HG03378 (cell line): ENCODE data around the gene KIAA1210.

Source experiments
- ATAC-seq: cut with Tn5 transposase; IDR thresholded peaks from one replicate; pipeline ENCODE4 v1.9.1; 2021; ENCODE audit warnings: mild to moderate bottlenecking, moderate library complexity; ENCODE audit not compliant: unreplicated experiment

Gene KIAA1210

DNA sequence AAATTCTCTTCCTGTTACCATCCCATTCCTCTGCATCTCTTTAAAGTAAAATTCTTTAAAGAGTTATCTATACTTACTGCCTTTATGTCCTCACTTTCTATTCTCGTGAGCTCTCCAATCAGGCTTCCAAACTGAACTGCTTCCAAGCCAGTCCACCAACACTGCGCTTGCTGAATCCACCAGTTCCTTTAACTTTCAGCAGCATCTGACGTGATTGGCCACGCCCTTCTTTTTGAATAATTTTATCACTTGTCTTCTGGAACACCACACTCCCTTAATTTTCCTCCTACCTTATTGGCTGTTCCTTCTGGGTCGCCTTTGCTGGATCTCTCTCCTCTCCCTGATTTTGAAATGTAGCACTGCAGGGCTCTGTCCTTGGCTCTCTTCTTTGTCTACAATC, at the start of gene KIAA1210:
KIAA1210 (minus strand) TSS at position 163 of the 400 bp plus-strand sequence. CDS start 4,170 bp downstream, outside the sequence.
- ATAC-seq, result no peak

DNA sequence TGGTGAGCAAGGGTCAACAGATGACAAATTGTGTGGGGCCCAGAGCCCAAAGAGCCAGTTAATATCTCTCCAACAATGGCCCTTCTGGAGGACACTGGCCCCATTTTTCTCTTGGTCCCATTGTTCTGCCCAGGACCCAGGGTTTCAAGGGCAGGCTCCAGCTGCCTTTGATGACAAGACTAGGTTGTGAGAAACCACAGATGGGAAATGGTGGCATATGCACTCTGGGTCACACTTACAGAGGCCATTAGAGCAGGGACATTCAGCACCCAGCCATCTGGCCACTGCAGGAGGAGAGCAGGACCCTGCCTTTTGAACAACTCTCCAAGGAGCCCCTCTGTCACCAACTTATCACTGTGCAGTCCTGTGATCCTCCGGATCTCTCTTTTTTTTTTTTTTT, 49.7 kb upstream of the KIAA1210 start:
- ATAC-seq, result no peak

DNA sequence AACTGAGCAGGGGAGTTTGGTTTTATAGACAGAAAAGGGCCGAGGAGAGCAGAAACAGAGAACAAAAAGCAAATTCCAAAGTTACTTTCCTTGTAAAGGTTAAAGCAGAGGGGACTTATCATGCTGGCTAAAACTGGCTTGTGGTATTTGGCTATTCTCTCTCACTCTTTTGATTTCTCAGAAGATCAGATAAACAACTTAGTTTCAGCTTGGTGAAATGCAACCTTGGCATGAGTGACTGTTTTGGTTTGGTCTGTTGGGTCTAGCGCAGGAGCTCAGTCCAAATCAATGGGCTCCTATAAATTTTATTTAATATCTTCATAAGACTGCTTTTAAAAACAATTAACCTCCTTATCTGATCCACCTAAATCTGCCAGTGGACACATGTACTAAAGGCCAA, 47.3 kb upstream of the KIAA1210 start:
- ATAC-seq, result no peak

DNA sequence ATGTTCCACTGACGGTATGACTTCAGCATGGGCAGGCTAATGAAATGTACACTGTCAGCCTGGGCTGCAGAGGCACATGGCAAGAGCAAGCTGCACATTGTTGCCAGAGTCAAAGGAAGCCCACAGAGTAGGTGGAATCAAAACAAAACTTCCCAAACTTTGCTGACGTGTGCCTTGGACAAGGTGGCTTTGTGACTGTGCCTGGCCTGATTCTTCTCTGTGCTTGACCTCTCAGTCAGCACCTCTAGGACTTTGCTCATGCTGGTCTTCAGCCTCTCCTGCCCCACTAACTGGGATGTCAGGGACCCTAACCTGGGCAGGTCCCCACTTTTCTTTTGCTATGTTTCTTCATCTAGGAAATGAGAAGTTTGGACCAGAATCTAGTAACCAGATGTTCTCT, 40.5 kb upstream of the KIAA1210 start:
- ATAC-seq, result no peak

DNA sequence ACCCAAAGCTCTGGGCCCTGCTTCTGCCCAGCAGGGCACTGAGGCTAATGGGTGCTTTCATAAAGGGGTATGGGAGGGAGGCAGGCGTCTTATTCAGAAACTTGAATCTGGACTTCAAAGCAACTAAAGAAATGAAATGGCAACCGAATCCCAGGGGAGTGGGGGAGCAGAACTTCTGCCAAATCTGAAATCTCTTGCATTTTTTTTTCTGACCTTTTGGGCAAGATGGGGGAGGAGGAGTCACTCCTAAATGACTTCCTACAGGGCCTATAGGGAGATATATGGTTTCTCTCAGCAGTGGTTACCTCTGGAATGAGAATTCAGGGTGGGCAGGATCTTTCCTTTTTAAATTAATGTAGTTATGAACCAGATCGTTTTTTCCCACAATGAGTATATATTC, 30.6 kb upstream of the KIAA1210 start:
- no peak for ATAC-seq

DNA sequence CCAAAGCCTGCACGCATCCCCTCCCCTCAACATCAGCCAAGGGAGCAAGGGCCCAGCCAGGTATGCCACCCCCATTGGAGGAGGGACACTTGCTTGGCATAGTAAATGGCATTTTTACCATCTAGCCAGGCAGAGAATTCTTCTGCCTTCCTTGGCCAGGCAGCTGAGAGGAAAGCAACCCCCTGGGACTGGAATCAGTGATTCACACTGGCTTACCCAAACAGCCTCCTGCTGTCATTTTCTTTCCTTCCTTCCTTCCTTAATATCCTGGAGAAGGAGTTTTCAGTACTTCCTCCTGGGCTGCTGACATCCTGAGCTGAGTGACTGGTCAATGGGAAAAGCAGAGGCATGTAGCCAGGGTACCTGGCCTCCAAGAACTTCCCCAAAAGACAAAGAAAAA, 28.6 kb upstream of the KIAA1210 start:
- no peak for ATAC-seq

DNA sequence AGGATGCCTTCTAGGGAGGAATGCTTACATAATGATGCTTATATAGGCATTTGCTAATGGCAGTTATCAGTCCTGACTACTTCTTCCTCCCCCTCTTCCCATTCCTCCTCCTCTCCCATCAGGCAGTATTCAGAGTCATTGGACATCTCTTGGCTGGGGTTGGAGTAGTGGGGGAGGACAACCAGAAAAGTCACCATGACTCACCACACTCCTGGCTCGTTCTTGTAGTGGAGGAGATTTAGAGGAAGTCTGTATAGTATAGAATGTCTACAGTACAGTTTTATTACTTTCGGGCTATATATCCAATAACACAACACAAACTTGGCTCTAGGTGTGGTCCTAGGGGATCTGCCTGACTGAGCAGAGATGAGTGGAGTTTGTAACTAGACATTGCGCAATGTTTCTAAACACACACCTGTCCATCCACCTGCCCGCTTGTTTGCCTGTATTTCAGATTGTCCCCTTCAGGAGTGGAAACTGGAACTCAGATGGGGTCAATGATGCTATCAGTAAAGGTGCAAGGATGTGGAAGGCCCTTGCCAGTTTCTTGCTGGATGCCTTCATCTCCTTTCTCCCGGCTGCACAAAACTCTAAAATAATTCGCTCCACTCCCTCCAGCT, 27.9 kb upstream of the KIAA1210 start:
- no peak for ATAC-seq

DNA sequence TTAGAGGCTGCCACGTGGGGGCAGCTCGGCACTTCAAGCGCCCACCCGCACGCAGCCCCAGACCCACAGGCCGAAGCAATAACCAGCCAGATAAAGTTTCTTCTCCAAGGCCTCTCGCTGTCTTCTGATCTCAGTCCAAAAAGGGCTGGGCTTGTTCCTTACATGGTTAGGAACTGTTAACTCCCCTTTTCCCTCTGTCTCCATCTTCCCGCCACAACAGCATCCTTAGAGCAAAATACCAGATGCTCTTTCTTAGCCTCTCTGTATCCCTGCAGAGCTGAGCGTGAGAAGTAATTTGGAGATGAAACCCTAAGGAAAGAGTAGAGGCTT, 23.4 kb upstream of the KIAA1210 start:
- ATAC-seq, result no peak

DNA sequence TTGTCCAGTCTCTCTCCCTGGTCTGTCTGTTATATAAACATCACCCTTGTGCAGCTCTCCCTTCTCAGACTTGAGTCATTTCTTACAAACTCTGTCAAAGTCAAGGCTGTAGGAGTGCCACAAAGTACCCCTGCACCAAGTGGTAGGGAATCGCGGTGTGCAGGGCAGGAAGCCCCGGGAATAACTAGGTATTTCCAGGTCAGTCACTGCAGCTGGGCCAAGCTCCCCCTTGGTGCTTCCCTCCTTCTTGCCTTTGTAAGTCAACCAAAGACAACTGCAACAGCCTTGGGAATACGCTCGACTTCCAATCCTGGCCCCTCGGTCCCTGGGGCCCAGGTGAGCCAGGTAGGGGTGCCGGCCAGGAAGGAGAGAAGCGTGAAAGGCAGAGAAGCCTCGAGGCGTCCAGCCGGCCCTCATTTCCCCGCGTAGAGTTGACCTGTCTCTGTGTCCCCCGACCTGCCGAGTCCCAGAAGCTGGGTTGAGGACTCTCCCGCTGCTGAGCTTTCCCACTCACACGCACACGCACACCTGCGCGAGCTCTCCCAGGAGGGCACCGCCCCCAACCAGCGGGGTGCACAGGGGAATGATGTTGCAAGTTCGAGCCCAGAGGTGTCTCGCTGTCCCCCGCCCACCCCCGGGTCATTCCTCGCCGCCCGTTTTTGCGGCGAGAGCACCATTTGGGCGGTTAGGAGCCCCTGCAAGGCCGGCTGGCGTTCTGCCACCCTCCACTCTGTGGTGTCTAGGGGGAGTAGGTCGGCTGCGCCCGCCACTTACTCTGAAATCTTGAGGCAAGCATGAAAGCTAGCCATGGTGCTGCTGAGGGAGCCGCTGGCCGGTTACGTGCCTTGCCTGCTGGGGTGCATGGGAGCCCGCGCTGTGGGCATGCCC, 22.8 kb upstream of the KIAA1210 start:
- ATAC-seq, result no peak

DNA sequence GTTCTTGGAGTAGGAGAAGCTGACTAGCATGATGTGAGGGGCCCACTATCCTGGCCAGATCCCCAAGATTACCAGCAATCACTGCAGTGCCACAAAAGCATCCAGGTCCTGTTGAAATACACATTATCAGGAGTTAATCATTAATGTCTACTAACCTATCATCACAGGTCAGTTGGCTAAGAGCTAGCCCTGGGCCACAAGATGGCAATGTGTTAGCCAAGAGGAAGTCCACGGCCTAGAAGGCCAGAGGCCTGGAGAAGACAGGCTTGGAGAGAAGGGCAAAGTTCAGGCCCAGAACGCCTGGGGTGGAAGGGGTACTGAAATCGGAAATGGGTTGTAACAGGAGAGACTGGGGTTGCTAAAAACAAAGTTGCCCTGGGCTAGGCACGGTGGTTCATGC, 19.9 kb upstream of the KIAA1210 start:
- no peak for ATAC-seq

DNA sequence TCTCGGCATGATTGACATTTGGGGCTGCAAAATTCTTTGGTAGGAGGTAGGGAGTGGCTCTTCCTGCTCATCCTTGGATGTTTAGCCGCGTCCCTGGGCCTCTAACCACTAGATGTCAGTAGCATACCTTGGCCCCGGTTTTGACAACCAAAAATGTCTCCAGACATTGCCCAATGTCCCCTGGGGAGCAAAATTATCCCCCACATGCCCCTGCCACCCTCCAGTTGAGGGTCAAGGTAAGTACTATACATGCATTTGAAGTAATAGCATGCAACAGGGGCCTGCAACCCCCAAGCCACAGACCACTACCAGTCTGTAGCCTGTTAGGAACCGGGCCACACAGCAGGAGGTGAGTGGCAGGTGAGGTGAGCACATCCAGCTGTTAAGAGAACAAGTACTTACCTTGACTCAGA, 17.6 kb upstream of the KIAA1210 start:
- ATAC-seq, result no peak

DNA sequence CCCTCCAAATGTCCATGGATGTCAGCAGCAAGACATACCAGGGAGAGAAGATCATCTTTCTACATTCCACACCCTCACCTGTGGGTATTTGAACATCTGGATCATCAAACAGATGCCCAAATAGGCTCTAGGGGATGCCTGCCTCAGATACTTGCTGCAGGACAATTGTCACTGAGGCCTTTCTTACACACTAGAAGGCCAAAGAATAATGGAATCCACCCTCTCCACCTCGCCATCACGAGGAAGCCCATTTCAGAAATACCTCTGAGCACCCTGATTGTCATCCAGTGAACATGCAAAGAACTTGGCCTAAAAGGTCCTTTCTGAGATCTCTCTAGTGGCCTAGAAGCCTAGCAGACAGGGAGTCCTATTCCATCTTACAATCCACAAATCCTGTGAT, 6.9 kb upstream of the KIAA1210 start:
- no peak for ATAC-seq

DNA sequence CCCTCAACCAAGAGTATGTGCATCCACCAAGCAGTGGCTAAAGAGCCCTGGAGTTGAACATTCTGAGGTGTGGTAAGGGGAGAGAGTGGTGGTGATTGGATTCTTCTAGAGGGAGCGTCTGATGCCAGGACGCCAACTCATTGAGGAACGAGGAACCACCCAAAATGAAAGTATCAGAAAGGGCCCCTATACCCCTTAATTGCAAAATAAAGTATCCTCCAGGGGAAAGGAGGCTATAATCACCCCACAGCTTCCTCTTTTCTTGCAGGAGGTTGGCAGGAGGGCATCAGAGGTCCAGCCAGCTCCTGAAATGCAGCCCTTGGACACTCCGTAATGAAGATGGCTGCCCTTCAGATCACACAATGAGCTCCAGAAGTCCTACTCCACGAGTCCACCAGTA, 5.3 kb upstream of the KIAA1210 start:
- ATAC-seq, result no peak

DNA sequence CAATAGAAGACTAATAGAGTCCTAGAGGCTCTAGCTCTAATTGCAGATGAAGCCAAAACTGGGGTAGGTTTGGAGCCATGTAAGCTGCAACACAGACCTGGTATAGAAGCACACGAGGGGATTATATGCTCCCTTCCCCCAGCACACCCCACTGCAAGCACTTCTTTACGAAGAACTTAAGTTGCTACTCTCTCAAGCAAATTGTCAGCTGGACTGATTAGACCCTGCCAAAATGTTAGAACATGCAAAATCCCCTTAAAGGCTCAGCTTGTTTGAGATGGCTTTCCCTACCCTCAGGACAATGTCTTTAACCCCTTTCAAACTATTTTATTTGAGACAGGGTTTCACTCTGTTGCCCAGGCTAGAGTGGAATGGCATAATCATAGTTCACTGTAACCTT, 4.7 kb upstream of the KIAA1210 start:
- ATAC-seq, result no peak

DNA sequence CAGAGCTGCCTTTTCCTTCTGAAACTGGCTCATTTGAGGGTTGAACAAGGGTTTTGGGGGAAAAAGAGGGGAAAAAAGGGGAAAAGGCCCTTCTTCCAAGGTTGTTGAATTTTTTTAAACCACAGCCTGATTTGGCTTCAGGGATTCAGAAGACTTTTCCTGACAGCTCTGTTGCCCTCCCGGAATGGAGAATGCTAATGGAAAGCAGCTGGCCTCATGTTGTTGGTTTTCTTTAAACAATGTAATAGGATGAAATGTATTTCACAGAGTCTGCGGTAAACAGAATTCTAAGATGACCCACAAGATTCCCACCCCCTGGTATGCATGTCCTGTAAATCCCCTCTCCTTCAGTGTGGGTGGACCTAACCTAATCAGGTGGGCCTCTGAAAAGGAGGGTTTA, 3.3 kb upstream of the KIAA1210 start:
- ATAC-seq, result no peak

DNA sequence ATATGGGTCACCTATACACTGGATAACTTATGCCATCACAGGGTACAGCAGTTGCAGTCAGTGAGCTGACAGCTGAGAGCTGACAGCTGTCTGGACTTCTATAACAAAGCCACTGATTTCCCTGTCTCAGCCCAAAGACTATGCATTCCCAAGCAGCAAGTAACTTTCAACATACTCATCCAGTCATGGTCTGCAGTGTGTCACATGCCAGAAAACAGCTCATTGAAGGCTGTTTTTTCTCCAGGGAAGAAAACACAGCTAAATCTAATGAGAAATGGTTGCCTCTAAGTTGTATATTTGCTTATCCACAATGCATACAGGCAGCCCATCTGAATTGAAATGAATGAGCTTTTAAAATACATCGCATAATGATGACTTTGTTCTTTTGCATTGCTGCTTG, 6.3 kb downstream of the KIAA1210 start:
- ATAC-seq, result no peak

DNA sequence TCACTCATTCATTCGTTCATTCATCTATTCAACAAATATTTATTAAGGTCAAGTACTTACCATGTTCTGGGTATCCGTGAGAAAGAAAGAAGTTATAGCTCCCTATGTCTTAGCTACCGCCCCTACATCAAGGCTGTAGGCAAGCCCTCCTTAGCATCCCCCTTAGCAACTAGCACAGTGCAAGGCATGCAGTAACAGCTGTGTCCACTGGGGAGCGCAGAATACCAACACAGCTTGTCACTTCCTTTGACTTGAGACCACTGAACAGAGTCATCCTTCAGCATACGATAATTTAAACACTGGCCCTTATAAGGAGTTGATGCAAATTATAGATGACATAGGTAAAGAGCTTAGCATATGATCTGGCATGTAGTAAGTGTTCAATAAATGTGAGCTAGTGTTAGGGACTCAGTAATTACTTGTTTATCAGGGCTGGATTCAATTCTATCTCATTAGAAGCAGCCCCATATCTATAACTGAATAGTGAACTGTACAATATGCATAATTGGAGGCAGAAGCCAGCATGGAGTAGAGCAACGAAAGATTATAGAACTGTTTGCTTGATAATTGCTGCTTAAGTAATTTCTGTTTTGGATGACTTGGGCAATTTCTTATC, 8.7 kb downstream of the KIAA1210 start:
- ATAC-seq, result peak; percentile 85

DNA sequence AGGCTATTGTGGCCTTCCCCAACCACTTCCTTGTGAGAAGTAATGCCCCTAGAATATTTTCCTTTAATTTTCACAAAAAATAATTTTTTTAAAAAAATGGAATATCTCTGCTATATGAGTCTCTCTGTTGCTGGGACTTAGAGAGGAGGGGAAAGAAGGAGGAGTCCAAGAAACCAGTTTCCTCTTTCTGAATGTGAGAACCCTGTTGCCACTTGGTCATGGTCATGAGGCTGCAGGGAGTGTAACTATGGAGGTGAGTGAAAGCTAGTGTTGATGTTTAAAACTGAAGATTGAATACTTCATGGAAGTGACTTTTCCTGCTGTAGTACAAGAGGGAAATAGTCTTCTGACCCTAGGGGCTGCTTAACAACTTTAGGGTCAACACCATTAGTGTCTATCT, 20.4 kb downstream of the KIAA1210 start:
- ATAC-seq, result no peak

DNA sequence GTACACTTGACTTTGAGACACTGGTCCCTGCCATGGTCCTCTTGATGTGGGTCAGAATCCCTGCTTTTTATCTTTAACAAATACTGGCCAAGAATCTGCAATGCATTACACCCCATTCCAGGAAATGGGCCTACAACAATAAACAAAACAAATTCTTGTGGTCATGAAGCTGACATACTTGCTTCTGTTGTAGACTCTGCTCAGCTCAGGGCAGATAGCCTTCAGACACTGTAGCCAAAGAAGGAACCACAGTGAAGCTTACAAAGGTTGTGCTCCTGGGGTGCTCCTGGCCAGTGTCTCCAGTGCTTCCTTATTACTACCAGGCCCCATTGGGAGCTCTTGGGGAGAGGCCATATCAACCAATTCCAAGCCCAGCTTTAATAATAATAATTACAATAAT, 21.8 kb downstream of the KIAA1210 start:
- no peak for ATAC-seq

DNA sequence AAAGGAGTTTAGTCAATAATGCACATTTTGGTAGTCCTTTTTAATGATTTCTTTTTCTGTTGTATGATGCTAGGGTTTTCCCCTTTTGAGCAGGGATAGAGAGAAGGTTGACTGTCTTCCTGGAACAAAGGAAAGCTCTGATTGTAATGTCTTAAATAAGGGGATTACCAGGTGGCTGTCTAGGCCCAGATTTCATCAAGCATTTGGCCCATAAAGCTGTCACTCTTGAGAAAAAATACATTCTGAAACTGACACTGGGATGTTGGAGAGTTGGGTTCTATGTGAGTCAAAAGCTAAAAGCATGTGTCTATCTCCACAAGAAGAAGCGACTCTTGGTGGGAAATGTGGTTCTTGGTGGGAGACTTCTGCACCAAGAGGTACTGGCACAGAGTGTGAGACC, 26.4 kb downstream of the KIAA1210 start:
- ATAC-seq, result no peak

DNA sequence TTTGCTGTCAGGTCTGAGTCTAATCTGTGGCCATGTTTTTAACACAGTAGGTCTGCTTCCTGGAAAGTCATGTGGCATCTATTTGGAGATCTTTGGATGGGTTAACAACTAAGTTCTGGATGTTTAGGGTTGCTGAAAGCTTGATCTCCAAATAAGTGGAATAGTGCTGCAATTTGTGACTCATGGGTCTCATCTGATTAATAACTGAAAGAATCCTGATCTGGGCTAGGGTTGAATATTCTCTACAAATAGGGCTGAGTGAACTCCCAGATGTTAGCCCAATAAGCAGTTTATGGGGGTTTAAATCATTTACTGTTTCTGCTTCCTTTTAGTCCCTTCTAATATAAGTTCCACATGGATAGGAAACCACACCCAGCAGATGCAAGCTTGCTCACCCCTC, 31.7 kb downstream of the KIAA1210 start:
- ATAC-seq, result no peak

DNA sequence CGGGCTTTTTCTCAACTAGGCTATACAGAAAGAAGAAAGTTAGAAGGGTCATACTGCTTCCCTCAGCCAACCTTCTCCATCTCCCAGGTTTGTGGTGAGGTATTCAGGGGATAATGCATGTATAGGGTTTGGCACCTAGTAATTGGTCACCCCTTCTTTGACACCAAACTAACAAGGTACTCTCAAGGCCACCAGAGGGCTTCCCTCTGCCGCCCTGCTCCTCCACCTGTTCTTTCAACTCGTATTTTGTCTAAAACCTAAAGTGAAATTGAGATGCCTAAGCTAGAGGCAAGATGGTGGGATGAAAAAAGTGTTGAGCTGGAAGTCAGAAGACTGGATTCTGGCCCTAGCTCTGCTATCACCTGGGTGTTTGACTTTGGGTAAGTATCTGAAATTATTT, 32.8 kb downstream of the KIAA1210 start:
- ATAC-seq, result no peak
